HG03025 (cell line): Measurements from ENCODE around the gene MGMT.

Source experiments
- ATAC-seq: cut with Tn5 transposase; IDR thresholded peaks from one replicate; pipeline ENCODE4 v1.9.1; 2021; ENCODE audit warnings: mild to moderate bottlenecking, moderate library complexity; ENCODE audit not compliant: unreplicated experiment, low FRiP score

Gene MGMT

GRCh38 chr10:129764901-129765663 lies 298.0 kb downstream of the MGMT start:
- no peak for ATAC-seq

- no peak for ATAC-seq
These were observed 298.9 kb downstream of the MGMT start for GRCh38 chr10:129765664-129766550.

DNA sequence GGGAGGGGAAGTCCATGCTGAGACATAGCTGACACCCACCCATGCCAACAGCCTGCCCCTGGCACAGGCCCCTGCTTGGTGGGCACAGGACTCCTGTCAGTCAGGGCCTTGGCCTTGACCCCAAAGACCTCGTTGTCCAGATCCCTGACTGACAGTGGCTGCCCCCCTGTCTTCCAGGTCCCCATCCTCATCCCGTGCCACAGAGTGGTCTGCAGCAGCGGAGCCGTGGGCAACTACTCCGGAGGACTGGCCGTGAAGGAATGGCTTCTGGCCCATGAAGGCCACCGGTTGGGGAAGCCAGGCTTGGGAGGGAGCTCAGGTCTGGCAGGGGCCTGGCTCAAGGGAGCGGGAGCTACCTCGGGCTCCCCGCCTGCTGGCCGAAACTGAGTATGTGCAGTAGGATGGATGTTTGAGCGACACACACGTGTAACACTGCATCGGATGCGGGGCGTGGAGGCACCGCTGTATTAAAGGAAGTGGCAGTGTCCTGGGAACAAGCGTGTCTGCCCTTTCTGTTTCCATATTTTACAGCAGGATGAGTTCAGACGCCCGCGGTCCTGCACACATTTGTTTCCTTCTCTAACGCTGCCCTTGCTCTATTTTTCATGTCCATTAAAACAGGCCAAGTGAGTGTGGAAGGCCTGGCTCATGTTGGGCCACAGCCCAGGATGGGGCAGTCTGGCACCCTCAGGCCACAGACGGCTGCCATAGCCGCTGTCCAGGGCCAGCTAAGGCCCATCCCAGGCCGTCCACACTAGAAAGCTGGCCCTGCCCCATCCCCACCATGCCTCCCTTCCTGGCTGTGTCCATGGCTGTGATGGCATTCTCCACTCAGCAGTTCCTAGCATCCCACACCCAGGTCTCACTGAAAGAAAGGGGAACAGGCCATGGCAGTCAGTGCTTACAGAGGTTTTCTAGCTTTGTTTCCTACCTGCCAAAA lies 299.8 kb downstream of the MGMT start:
- ATAC-seq: no peak

DNA sequence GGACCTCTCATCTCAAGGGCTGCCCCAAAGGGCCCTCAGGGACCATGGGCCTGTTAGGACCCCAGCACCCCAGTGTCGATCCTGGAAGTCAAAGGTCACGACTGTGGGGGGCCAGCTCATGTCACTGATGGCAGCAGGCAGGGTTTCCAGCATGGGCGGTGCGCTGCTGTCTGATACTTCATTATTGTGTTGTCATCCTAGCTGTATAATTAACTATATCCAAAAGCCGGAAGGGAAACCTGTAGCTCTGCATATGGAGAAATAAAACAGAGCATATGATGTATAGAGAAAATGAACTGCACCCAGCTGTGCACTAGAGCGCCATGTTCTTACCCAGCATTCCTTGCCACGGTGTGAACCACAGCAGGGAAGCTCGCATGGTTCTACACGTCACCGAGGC lies 300.7 kb downstream of the MGMT start:
- ATAC-seq: no peak

GRCh38 chr10:129768437-129769355 lies 301.7 kb downstream of the MGMT start:
- no peak for ATAC-seq

- ATAC-seq: no peak
These were observed 302.5 kb downstream of the MGMT start for GRCh38 chr10:129769381-129770116.

DNA sequence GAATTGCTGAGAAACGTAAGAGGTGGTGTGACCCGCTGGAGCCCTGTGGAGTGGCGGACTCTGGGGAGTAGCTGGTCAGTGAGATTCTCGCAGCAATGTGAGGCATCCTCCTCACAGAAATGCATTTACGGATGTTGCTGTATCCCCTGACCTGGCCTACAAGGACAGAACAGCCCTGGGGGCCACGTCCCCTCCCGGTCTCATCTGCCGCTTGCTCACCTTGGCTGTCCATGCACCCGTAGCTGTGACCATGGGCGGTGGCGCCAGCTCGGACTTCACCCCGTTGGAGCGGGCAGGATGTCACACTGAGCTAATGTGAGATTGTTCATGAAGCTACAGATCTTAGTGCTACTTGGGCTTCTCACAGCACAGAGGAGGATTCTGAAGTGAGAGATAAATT lies 303.2 kb downstream of the MGMT start:
- no peak for ATAC-seq

GRCh38 chr10:129771024-129771423 lies 304.0 kb downstream of the MGMT start:
- ATAC-seq: no peak

DNA sequence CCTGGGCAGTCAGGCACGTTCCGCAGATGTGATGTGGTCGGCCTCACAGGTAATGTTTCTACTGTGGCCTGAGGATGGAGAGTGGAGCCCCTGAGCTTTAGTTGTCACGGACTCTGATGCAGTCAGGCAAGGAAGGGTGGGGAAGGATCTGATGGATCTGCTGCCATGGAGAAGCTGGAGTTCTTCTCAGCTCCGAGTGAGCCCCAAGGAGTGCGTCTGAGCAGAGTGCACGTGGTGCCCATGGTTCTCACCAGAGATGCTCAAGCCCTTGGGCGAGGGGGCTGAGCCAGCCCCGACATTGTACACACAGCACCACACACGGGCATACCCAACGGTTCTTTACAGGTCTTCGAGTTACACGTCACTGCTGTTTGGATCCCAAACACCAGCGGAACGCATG lies 304.5 kb downstream of the MGMT start:
- no peak for ATAC-seq

DNA sequence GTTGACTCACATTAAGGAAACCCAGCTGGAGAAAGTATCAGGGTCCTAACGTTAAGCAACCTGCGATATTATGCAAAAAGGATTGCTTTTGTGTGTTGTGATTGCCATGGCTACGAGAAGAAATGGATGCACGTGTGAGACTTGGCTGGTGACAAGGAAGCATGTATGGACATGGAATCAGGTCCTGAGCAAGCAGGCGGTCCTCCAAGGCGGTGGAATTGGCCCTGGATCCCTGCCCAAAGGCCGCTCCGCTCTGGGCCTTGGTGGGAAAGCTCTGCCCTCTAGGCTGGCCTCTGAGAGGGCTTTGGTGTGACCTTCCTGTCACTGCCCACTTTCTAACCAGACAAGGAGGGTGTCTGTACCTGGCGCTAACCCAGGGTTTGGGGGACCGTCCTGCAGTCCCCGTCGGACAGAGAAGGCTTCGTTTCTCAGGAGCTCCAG lies 305.0 kb downstream of the MGMT start:
- ATAC-seq: no peak

GRCh38 chr10:129772468-129773358 lies 305.7 kb downstream of the MGMT start:
- ATAC-seq: no peak

GRCh38 chr10:129773359-129773990 lies 306.4 kb downstream of the MGMT start:
- no peak for ATAC-seq

DNA sequence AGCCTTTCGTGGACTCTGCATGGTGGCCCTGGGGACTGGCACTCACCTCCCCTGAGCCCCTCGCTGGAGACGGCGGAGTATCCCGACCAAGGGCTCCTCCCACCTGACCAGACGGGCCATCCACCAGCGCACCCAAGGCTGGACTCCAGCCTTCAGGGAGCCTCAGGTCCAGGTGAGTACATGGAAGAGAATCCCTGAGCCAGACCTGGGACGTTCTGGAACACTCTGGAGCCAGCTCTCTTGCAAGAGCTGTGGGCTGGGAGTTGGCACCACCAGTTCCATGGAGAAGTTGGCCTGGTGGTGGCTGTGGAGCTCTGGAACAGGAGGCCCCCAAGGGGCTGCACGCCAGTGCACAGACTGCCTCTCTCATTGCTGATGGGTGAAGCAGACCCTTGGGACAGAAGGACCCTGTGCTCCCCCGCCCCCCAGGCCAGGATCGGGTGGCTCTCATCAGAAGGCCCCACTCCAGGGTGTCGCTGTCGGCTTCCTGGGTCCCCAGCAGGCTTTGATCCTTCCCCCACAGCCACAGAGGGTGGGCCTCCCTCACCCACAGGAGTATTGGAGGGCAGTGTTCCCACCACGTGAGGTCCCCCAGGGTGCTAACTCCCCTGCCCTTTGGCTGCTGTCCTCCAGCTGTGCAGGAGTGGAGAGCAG lies 307.2 kb downstream of the MGMT start:
- ATAC-seq: no peak

- no peak for ATAC-seq
These were observed 307.8 kb downstream of the MGMT start for GRCh38 chr10:129774736-129775401.

- ATAC-seq: no peak
These were observed 308.6 kb downstream of the MGMT start for GRCh38 chr10:129775681-129776080.

- no peak for ATAC-seq
These were observed 310.6 kb downstream of the MGMT start for GRCh38 chr10:129777687-129778086.
